T-helper 17 cell (primary cell): ENCODE results near the gene CITED2. TPM values are rescaled to one million over a fixed set of nuclear protein-coding genes. Genes with fewer than 3 reads are reported as not detected.

Experiments used
- ATAC-seq: fragments of 150-1000 bp; cut with Tn5 transposase; 2 replicates; pipeline ENCODE4 v1.10.0; 2021; ENCODE audit warnings: mild to moderate bottlenecking, moderate library complexity
- DNase-seq, 3 donors: peaks; one replicate each; pipeline versions ENCODE4 v3.0.0 to v3.0.0-alpha.2; 2020 to 2021
- H3K9me3 ChIP-seq: one replicate; pipeline ENCODE4 v1.7.0; 2013; ENCODE audit warnings: low read length, mild to moderate bottlenecking; ENCODE audit not compliant: control insufficient read depth, poor library complexity, severe bottlenecking
- H3K27ac Mint-ChIP-seq: one replicate; pipeline ENCODE4 v1.8.0; 2022; ENCODE audit warnings: mild to moderate bottlenecking, moderate library complexity, mixed read lengths
- H3K27me3 Mint-ChIP-seq: one replicate; pipeline ENCODE4 v1.8.0; 2022; ENCODE audit warnings: mixed read lengths
- H3K36me3 Mint-ChIP-seq: one replicate; pipeline ENCODE4 v1.8.0; 2022; ENCODE audit warnings: low read depth, mixed read lengths
- H3K4me1 Mint-ChIP-seq: one replicate; pipeline ENCODE4 v1.8.0; 2022; ENCODE audit warnings: mild to moderate bottlenecking, mixed read lengths
- H3K4me3 Mint-ChIP-seq: one replicate; pipeline ENCODE4 v1.8.0; 2022; ENCODE audit warnings: mild to moderate bottlenecking, moderate library complexity, mixed read lengths
- total RNA-seq, 4 donors: library from RNA in 2 of 4; stranded (reverse) in 2 of 4; gene quantifications; one replicate each; pipeline ENCODE4 v1.2.3 and lab custom pipeline; 2022 to 2026

Gene CITED2
- total RNA-seq, 2 donors from 2014 or later = 156 to 170 TPM

GRCh38 chr6:139327038-139327437 is 47.4 kb downstream of the CITED2 start:
- no peak for DNase-seq
- Mint-ChIP-seq H3K4me1 (peaks cover 21% of the 10 kb centered on the region), H3K4me3 (no peak overlapping the region), H3K27me3 (no peaks in the 10 kb centered on the region), H3K27ac (peak overlapping the region; percentile 96), H3K36me3 (peaks cover 3% of the 10 kb centered on the region)
- no peak for ATAC-seq
- H3K9me3 ChIP-seq = no peaks in the 10 kb centered on the region

DNA sequence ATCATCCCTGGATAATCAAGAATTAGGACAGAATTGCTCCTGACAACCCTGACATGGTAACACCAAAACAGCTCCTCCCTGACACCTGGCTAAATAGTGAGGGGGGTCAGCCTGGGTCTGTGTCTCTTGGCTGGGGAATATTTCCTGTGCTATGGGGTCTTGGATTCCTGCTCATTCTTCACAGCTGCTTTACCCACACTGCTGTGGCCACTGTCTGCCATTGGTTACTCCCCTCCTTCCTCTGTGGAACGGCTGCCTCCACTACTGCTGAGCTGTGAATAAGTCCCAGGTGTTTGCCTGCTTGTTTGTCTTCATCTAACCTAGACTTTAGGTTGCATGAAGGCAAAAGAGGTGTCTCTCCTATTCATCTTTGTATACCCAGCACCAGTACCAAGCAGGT is 48.8 kb downstream of the CITED2 start:
- DNase-seq (no peak), ATAC-seq (no peak)
- no peaks in the 10 kb centered on the region for H3K9me3 ChIP-seq
- H3K27ac Mint-ChIP-seq = peak overlapping the region; percentile 96
- no peaks in the 10 kb centered on the region for H3K27me3 Mint-ChIP-seq
- peaks cover 21% of the 10 kb centered on the region for H3K4me1 Mint-ChIP-seq
- H3K36me3 Mint-ChIP-seq = peaks cover 3% of the 10 kb centered on the region
- peak overlapping the region; percentile 21 for H3K4me3 Mint-ChIP-seq

- no peaks in the 10 kb centered on the region for H3K9me3 ChIP-seq
- Mint-ChIP-seq H3K4me1 (peaks cover 21% of the 10 kb centered on the region), H3K27me3 (no peaks in the 10 kb centered on the region), H3K36me3 (peaks cover 3% of the 10 kb centered on the region), H3K4me3 (no peak overlapping the region), H3K27ac (peak overlapping the region; percentile 96)
- ATAC-seq = no peak
- DNase-seq = no peak
These were observed 49.3 kb downstream of the CITED2 start for GRCh38 chr6:139325125-139325524.

DNA sequence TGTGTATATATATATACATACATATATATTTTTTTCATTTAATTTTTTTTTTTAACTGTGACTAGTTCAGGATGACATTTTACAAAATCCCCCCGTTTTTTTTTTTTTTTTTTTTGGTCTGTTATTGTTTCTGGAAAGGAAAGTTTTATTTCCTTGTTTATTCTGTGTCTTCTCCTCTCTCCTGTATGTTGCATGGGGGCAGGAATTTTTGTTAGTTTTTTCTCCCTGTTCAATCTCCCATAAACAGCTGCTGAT is 50.2 kb downstream of the CITED2 start:
- no peaks in the 10 kb centered on the region for H3K27me3 Mint-ChIP-seq
- DNase-seq = no peak
- H3K4me3 Mint-ChIP-seq = peak overlapping the region; percentile 86
- peak overlapping the region; percentile 96 for H3K27ac Mint-ChIP-seq
- peaks cover 3% of the 10 kb centered on the region for H3K36me3 Mint-ChIP-seq
- H3K9me3 ChIP-seq = no peaks in the 10 kb centered on the region
- H3K4me1 Mint-ChIP-seq = peaks cover 21% of the 10 kb centered on the region
- no peak for ATAC-seq

DNA sequence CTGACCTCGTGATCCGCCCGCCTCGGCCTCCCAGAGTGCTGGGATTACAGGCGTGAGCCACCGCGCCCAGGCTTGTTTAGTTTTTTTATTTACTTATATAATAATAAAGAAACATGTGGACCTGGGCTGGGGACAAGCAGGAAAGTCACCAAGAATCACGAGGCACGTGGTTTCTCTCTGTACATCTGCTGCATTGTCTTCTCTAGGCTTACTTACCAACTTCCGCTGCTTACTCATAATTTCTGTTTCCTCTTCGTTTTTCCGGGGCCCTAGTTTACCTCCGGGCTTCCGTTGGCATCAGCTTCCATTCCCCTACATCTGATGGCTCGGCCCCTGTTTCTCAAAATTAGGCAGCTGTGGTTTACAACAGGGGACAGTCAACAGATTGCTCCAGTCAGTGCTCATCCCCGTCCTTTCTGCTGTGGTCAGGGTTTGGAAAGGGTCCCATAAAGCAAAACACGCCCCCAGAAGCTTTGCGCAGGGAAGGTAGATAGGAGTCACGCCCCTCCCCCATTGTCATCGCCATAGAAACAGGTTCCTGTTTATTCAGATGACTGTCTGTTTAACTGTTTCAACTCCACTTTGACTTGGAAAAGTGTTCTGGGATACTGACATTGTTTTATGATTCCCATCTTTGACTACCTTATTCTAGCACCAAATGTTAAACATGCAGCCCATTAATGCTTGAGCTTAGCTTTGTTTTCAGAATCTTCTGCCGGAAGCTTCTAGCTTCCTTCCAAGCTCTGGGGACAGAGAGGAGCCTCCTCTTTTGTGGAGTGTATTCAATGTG is 50.7 kb downstream of the CITED2 start:
- Mint-ChIP-seq H3K4me3 (peak overlapping the region; percentile 86), H3K36me3 (peaks cover 3% of the 10 kb centered on the region), H3K27me3 (no peaks in the 10 kb centered on the region), H3K4me1 (peaks cover 21% of the 10 kb centered on the region), H3K27ac (peak overlapping the region; percentile 96)
- ATAC-seq (peak; percentile 89), DNase-seq (peak; percentile 42 to 65 (median 57))
- H3K9me3 ChIP-seq = no peaks in the 10 kb centered on the region

Other genes starting within 250 kb of the CITED2 start
- gene HECA, start 239.6 kb downstream of the CITED2 start, total RNA-seq = 100 to 1,000 TPM; 172 to 197 TPM
- gene TXLNB, start 82.7 kb downstream of the CITED2 start, total RNA-seq = under 1 TPM; 0.42 to 0.52 TPM